NT2/D1 (cell line): Measurements from ENCODE around the gene SETD5.

Source experiments
- SUZ12 ChIP-seq: IDR thresholded peaks from 2 replicates; pipeline ENCODE4 v1.6.1; 2011; ENCODE audit not compliant: insufficient read length, insufficient read depth; ENCODE audit errors: extremely low read depth
- YY1 ChIP-seq: IDR thresholded peaks from 2 replicates; pipeline ENCODE4 v1.6.1; 2011; ENCODE audit not compliant: insufficient read length, insufficient read depth

DNA sequence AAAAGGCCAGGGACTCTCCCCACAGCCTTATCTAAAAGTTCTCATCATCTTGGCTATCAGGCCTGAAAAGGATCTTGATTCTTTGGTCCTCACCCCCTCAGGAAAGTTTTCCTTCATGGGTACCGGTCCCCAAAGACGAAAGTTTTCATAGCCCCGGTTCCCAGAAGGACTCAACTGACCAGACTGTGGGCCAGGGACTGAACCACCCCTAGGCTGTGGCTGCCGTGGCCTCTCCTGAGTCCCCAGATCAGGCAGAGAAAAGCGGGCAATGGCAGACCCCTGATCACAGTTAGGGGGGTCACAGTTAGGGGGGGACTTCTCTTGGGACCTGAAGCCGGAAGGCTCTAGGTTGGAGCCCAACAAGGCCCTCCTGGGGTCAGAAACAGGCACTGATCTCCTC, 101.4 kb downstream of the SETD5 start:
- TF ChIP-seq SUZ12 (no peak), YY1 (no peak)
